ENCODE data around the gene RASGRF1.

DNA sequence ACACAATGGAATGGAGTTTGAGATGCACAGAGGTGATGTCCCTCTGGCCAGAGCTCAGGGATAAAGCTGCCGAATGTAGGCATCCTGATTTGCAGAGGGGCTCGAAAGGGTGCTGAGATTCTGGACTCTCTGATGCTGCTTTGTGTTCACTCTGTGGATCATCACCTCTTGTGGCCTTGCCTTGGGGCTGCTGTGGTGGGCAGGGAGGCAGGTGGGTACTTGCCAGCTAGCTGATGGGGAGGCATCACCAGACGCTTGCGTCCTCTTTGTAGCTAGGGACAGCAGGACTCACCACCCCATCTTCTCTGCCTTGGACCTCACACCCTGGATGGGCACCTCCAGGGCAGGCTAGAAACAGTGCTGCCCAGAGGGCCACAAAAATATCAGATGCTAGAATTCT is 14.6 kb upstream of the RASGRF1 start:
- TF ChIP-seq, protein P1, sequence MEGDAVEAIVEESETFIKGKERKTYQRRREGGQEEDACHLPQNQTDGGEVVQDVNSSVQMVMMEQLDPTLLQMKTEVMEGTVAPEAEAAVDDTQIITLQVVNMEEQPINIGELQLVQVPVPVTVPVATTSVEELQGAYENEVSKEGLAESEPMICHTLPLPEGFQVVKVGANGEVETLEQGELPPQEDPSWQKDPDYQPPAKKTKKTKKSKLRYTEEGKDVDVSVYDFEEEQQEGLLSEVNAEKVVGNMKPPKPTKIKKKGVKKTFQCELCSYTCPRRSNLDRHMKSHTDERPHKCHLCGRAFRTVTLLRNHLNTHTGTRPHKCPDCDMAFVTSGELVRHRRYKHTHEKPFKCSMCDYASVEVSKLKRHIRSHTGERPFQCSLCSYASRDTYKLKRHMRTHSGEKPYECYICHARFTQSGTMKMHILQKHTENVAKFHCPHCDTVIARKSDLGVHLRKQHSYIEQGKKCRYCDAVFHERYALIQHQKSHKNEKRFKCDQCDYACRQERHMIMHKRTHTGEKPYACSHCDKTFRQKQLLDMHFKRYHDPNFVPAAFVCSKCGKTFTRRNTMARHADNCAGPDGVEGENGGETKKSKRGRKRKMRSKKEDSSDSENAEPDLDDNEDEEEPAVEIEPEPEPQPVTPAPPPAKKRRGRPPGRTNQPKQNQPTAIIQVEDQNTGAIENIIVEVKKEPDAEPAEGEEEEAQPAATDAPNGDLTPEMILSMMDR (IDR thresholded peaks at IDR 0.05) = no peak
- TF ChIP-seq POLR2A (IDR thresholded peaks at IDR 0.05) (no peak), EP300 (IDR thresholded peaks at IDR 0.05) (no peak)

Measured in ovary (tissue), 3 donors.